ENCODE measurements around the gene FOXRED2.

The FOXRED2 gene

GRCh38 chr22:36439481-36440271 lies 67.2 kb downstream of the FOXRED2 start:
- no peaks in the 10 kb centered on the region for H3K9me3 Mint-ChIP-seq
- TF ChIP-seq, protein P1, sequence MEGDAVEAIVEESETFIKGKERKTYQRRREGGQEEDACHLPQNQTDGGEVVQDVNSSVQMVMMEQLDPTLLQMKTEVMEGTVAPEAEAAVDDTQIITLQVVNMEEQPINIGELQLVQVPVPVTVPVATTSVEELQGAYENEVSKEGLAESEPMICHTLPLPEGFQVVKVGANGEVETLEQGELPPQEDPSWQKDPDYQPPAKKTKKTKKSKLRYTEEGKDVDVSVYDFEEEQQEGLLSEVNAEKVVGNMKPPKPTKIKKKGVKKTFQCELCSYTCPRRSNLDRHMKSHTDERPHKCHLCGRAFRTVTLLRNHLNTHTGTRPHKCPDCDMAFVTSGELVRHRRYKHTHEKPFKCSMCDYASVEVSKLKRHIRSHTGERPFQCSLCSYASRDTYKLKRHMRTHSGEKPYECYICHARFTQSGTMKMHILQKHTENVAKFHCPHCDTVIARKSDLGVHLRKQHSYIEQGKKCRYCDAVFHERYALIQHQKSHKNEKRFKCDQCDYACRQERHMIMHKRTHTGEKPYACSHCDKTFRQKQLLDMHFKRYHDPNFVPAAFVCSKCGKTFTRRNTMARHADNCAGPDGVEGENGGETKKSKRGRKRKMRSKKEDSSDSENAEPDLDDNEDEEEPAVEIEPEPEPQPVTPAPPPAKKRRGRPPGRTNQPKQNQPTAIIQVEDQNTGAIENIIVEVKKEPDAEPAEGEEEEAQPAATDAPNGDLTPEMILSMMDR (IDR thresholded peaks at IDR 0.05; ENCODE audit: unreplicated experiment in 3 of 3) = no peak
- peaks cover 25% of the 10 kb centered on the region for H3K4me1 Mint-ChIP-seq
- no peak overlapping the region for H3K4me3 Mint-ChIP-seq
- H3K27ac Mint-ChIP-seq = peak overlapping the region; percentile 93 to 96 (median 93)
- no peaks in the 10 kb centered on the region for H3K36me3 Mint-ChIP-seq (ENCODE audit: low read depth)
- H3K27me3 Mint-ChIP-seq (ENCODE audit: low read depth) = no peaks in the 10 kb centered on the region
